Hypothalamus (tissue), 51 donors: ENCODE data around the gene INPP5J.
"Not testable (repeated sequence)": the region's sequence is repeated elsewhere in the genome, so short reads cannot be mapped to it uniquely, and the experiment has no call there.

ENCODE experiments used
- DNase-seq, 51 donors: peaks; one replicate each; lab custom pipeline; 2025; lab: John Stamatoyannopoulos, UW

INPP5J gene

GRCh38 chr22:31099386-31099785 lies 23.4 kb upstream of the INPP5J start:
- no peak for DNase-seq

DNA sequence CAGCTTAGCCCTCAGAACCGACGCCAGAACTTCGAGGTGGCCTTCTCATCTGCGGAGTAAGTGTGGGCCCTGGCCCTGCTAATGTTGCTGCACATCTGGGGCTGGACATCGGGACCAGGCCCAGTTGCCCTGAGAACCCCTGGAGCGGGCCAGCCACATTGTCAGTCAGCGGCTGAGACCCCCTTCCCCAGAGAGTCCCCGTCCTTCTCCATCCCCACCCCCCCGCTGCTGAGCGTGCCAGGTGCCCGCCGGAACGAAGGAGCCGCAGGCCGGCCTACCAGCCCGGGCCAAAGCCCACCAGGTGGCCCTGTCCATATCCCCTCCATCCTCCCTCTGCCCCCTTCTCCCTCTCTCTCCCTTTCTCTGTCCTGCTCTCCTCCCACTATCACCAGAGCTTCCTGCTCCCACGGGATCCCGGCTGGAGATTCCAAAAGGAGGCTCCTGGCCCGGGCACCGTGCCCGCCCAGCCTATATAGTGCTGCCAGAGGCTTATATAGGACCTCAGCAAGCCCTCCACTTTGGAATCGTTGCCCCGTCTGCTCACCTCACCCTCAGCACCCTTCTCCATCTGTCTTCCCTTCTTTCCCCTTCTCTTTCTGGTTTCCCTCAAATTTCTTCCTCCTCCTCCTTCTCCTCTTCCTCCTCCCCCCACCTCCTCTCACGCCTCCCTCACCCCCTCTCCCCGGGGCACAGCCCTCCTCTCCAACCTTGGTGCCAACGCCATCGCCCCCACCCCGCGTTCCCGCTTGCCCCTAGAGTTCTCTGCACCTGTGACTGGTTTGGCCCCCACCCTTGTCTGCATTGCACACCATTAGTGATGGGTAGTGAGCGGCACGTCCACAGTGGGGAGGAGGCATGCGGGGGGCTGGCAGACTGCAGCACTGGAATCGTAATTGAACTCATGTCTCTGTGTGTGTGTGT lies 22.7 kb upstream of the INPP5J start:
- no peak for DNase-seq

DNA sequence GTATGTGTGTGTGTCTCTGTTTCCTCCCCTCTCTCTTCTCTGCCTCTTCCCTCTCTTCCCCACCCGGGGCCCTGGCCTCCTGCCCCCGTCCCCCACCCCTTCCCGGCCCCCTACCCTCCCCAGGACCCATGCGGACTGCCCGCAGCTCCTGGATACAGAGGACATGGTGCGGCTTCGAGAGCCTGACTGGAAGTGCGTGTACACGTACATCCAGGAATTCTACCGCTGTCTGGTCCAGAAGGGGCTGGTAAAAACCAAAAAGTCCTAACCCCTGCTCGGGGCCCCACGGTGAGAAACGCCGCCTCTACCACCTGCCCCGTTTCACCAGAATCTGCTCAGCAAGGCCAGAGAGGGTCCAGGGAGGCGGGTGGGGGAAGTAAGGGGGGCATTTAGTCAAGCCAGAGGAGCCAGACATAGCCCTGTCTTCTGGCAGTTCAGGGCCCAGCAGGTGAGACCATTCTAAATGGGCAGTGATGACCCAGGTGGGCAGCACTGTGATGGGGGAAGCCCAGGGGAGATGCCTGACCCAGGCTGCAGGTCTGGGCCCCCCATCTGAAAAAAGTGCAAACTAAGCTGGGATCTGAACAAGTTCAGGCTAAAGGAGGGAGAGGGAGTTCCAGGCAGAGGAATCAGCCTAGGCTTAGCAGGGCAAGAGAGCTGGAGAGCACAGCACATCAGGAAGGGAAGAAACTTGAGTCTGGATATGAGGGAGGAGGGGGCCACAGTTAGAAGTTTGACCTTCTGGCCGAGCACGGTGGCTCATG lies 21.8 kb upstream of the INPP5J start:
- no peak for DNase-seq

DNA sequence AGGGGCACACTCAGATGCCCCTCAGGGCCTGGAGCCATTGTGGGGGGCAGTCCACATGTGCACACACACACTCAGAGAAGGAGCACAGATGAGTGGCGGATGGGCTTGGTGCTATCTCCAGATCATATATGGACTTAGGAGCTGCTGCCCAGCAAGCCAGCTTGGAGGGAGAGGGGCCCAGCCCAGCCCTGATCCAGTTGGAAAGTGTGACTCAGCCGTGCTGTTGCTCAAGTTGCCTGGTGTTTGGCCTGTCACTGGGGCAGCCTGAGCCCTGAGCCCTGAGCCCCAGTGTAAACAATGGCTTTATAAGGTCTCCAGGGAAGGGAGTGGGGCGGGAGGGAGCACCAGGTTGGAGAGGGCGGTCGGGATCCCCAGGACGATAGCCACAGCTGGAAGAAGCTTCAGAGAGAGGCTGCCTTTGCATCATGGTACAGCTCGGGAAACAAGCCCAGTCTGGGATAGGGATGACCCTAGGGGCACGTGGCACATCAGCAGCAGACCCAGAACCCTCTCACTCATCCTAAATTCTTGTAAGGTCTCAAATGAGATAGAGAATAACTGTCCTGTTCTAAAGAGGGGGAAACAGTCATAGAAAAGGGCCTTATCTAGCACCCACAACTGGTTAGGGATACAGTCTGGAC lies 20.2 kb upstream of the INPP5J start:
- no peak for DNase-seq

GRCh38 chr22:31103111-31103510 lies 19.7 kb upstream of the INPP5J start:
- DNase-seq, result no peak

DNA sequence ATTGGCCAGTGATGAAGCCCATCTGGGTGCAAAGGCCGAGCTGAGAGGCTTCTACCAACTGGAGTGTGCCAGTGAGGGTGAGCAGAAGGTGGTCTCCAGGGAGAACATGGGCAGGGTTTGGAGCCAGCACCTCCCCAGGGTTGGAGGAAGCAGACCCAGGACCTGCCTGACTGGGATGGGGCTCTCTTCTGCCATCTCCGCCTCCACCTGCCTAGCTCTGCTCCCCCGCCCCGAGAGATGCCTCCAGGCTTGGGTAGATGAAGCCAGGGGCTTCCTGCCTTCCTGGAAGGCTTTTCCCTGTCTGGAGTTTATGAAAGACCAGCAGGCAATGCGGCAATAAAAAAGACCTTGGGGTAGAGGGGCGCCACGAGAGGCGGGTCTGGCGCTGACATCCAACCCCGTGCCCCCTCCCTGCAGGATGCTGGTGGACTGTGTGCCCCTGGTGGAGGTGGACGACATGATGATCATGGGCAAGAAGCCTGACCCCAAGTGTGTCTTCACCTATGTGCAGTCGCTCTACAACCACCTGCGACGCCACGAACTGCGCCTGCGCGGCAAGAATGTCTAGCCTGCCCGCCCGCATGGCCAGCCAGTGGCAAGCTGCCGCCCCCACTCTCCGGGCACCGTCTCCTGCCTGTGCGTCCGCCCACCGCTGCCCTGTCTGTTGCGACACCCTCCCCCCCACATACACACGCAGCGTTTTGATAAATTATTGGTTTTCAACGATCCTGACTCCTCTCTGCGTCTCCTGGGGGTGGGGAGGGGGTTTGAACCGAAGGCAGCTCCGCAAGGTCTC lies 18.7 kb upstream of the INPP5J start:
- DNase-seq, result peak in 2 of 51 donors; percentile 20 to 22

DNA sequence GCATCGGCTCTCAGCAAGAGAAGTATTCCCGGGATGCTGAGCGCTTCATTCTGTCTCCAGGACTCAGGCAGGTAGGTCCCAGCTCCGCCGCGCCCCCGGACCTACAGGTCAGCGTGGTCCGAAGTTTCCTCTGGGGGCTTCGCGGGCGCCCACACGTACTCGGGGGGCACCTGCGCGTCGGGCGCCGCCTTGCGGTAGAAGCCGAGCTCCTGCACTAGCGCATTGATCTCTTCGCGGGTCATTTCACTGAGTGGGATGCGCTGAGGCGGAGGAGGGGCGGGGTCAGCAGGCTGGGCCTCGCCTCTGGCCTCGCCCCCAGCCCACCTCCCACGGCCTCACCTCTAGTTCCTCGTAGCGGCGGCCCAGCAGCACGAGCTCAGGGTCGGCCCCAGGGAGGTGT lies 17.9 kb upstream of the INPP5J start:
- DNase-seq, result no peak

DNA sequence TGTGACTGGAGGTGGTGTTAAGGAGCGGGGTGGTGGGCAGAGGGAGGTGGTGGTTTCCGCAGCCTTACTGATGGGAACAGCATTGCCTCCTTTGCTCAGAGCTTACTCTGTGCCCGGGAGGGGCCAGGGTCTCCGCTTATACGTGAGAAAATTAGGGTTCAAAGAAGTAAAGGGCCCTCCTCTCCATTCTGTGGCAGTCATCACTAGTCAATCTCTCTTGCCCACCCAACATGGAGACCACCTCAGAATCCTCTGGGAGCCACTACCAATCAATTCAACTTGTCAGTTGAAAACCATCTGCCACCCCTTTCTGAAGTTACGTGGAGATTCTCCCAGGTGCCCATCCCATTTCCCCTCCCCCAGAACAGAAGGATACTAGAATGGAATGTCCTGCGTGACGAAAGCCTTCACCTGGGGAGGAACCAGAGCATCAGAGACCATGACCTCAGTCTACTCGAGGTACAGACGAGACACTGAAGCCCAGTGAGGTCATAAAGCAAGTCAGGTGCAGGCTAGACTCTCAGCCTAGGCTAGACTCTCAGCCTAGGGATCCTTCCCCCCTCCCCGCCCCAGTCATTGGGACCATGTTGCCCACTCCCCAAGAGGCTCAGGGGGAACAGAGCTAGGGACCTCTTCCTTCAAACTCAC lies 17.4 kb upstream of the INPP5J start:
- no peak for DNase-seq

GRCh38 chr22:31106001-31106571 lies 16.7 kb upstream of the INPP5J start:
- no peak for DNase-seq

DNA sequence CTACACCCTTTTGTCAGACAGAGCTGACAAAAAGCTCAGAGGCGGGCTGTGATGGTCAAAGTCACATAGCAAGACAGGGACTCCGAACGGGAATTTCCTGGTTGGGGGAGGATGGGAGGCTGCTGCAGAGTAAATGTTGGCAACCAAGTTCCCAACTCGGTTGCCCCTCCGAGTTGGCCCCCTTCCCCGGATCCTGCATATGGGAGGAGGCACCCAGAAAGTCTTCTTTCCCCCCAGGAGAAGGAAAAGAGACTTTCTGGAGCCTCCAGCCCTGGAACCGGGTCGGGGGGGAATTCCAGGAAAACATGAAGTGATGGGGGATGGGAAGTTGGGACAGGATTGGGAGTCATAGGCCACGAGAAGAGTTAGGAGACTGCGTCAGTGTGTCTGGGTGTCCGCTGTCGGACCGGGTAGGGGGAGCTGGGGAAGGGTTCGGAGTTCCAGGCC lies 16.0 kb upstream of the INPP5J start:
- DNase-seq, result no peak

GRCh38 chr22:31107178-31107893 lies 15.4 kb upstream of the INPP5J start, which contains the start of gene SELENOM:
Gene SELENOM, minus strand, starts transcription at chr22:31107568. Its CDS starts 63 bp downstream, at chr22:31107505.
- DNase-seq, result peak in 50 of 51 donors; percentile 48 to 95 (median 85)

GRCh38 chr22:31107894-31108218 lies 14.9 kb upstream of the INPP5J start:
- no peak for DNase-seq

GRCh38 chr22:31112547-31113091 lies 10.1 kb upstream of the INPP5J start:
- DNase-seq, result not testable (repeated sequence)

- DNase-seq, result no peak
These were observed 4.5 kb upstream of the INPP5J start for GRCh38 chr22:31118046-31118820.

DNA sequence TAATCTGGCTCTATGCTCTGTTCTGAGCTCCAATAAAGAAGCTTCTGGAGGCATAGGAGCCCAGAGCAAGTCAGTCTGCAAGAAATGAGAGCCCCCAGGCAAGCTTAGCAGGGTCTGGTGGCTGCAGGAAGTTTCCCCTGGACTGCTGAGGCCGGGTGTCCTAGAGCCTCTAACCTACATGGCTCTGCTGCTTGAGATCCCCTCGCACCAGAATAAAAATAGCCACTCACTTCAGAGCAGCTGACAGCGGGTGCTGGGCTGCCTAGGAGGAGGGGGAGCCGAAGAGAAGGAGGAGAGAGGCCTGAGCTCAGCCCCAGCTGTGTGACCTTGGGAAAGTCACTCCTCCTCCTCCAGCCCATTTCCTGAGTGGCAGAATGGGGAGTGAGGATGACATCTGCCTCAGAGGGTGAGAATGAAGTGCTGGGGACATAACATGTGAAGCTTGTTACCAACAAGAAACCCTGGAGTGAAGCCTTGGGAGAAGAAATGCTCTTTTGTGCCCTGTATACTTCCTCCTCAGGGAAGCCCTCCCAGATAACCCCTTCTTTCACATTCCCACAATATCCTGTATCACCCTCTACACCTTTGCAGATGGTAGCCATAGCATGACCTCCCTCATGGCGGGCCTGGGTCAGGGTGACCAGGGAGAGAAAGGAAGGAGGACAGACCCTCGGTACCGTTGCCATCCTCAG lies 3.6 kb upstream of the INPP5J start:
- no peak for DNase-seq

DNA sequence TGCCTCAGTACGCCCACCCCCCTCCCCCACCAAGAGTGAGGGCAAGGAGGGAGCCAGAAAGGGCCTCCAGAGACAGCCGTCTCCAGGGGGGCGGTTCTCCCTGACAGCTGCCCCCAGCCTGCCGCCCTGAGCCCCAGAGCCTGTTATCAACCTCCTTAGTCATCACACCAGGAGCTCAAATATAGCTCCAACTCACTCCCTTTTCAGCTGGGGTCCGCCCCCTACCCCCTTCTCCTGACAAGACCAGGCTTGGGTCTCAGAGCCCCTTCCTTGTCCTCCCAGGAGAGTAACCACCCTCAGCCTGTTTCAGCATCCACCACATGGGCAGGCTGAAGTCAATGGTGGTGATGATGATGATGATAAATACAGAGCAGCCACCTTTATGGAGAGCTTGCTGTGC lies 2.5 kb upstream of the INPP5J start:
- no peak for DNase-seq

DNA sequence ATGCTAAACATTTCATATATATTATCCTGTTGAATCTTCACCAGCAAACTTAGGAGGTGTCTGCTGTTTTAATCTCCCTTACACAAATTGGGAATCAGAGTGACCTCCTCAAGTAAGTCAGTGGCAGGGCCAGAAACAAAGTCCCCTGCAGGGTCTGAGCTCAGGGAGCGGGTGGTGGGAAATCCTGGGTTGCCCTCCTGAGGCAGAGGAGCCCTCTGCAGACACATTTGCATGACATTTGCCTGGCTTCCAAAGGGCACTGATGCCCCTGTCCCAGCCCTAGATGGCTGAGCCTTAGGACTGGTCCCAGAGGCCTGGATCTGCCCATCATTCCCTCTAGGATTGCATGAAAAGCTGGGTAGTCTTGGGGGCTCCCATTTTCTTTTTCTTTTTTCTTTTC lies 2.1 kb upstream of the INPP5J start:
- DNase-seq, result no peak
